H1 (cell line): Measurements from ENCODE around the gene DOCK6. TPM values are rescaled to one million over a fixed set of nuclear protein-coding genes. Genes with fewer than 3 reads are reported as not detected.

ENCODE experiments used
- CTCF ChIA-PET: fragments of 300-600 bp; sonication (Branson Sonifier 250); formaldehyde crosslinking; loops from one replicate; lab custom pipeline; 2021; ENCODE audit not compliant: partially characterized antibody; lab: Charles Lee
- POLR2A ChIA-PET: fragments of 300-600 bp; sonication (Branson Sonifier 250); formaldehyde crosslinking; loops from one replicate; lab custom pipeline; 2021; ENCODE audit warnings: inconsistent platforms; ENCODE audit not compliant: partially characterized antibody; lab: Charles Lee
- DNase-seq, 2 experiments: peaks; one replicate each; pipeline versions ENCODE4 v3.0.0 to v3.0.0-alpha.2; 2010 to 2022; ENCODE audit warnings: low spot score in 2 of 2, low read depth in 1 of 2, mixed read lengths in 1 of 2
- FAIRE-seq: peaks from 2 replicates; lab custom pipeline; 2011; peaks lifted over from hg19 to GRCh38; lab: Jason Lieb, UNC
- H2AFZ ChIP-seq: 2 replicates; pipeline ENCODE4 v1.8.1; 2012; ENCODE audit warnings: low read length, inconsistent platforms
- H2AK5ac ChIP-seq: 2 replicates; pipeline ENCODE4 v1.6.1; 2013; ENCODE audit warnings: low read depth, low read length
- H2BK120ac ChIP-seq: replicated peaks from 2 replicates; pipeline ENCODE3; 2013; ENCODE audit warnings: low read depth, low read length, inconsistent platforms
- H2BK12ac ChIP-seq: 2 replicates; pipeline ENCODE4 v1.6.1; 2013; ENCODE audit warnings: low read depth, low read length
- H2BK15ac ChIP-seq: 2 replicates; pipeline ENCODE4 v1.6.1; 2013; ENCODE audit warnings: low read length
- H2BK20ac ChIP-seq: 2 replicates; pipeline ENCODE4 v1.6.1; 2013; ENCODE audit warnings: low read length
- H2BK5ac ChIP-seq: 2 replicates; pipeline ENCODE4 v1.6.1; 2013; ENCODE audit warnings: low read depth, low read length
- H3K14ac ChIP-seq: 2 replicates; pipeline ENCODE4 v1.6.1; 2013; ENCODE audit warnings: inconsistent platforms; ENCODE audit not compliant: insufficient read length
- H3K18ac ChIP-seq: 2 replicates; pipeline ENCODE4 v1.6.1; 2013; ENCODE audit warnings: low read length; ENCODE audit errors: extremely low read depth
- H3K23ac ChIP-seq: 2 replicates; pipeline ENCODE4 v1.6.1; 2013; ENCODE audit warnings: inconsistent platforms; ENCODE audit not compliant: insufficient read length
- H3K23me2 ChIP-seq: 2 replicates; pipeline ENCODE4 v1.6.1; 2013; ENCODE audit warnings: low read depth, low read length
- H3K27ac ChIP-seq: 2 replicates; pipeline ENCODE4 v1.6.1; 2011; ENCODE audit warnings: low read depth, low read length, inconsistent platforms
- H3K27me3 ChIP-seq, 4 experiments: replicated peaks in 1 of 4; 1 replicate in 1 of 4; 2 replicates in 3 of 4; pipeline versions ENCODE4 v1.6.1 to v1.8.1; 2011 to 2013; ENCODE audit warnings: low read length in 3 of 4, mild to moderate bottlenecking in 3 of 4, inconsistent platforms in 2 of 4, mixed read lengths in 2 of 4, moderate library complexity in 1 of 4; ENCODE audit not compliant: control insufficient read depth in 3 of 4, insufficient read depth in 3 of 4; ENCODE audit errors: extremely low read depth in 1 of 4
- H3K36me3 ChIP-seq, 4 experiments: 2 replicates each; pipeline versions ENCODE4 v1.6.1 to v1.8.1; 2011 to 2013; ENCODE audit warnings: mild to moderate bottlenecking in 4 of 4, low read length in 3 of 4, moderate library complexity in 2 of 4, control low read depth in 1 of 4, inconsistent platforms in 1 of 4; ENCODE audit not compliant: insufficient read depth in 4 of 4, control insufficient read depth in 2 of 4
- H3K4ac ChIP-seq: replicated peaks from 2 replicates; pipeline ENCODE3; 2013; ENCODE audit warnings: low read length, low read depth, mixed read lengths, inconsistent platforms; ENCODE audit not compliant: insufficient read length
- H3K4me1 ChIP-seq, 4 experiments: replicated peaks in 1 of 4; 1 replicate in 1 of 4; 2 replicates in 3 of 4; pipeline versions ENCODE4 v1.6.1 to v1.8.1; 2011 to 2013; ENCODE audit warnings: low read length in 3 of 4, inconsistent platforms in 2 of 4, mixed read lengths in 1 of 4; ENCODE audit not compliant: insufficient read depth in 4 of 4, control insufficient read depth in 3 of 4
- H3K4me2 ChIP-seq, 2 experiments: 2 replicates each; pipeline versions ENCODE4 v1.6.1 to v1.8.1; 2011 to 2013; ENCODE audit warnings: low read depth in 2 of 2, low read length in 2 of 2, control low read depth in 1 of 2, inconsistent platforms in 1 of 2, mild to moderate bottlenecking in 1 of 2; ENCODE audit not compliant: insufficient read depth in 1 of 2
- H3K4me3 ChIP-seq, 4 experiments: fragments of 200-600, 300-600 bp in 1 of 4; sonication (generic), shearing (Covaris generic), sonication (Bioruptor Twin) in 1 of 4; 2 replicates each; pipeline versions ENCODE4 v1.5.1 to v1.8.1; 2011 to 2016; ENCODE audit warnings: low read length in 4 of 4, low read depth in 3 of 4, control low read depth in 2 of 4, inconsistent platforms in 2 of 4, mild to moderate bottlenecking in 2 of 4, mixed read lengths in 1 of 4, moderate library complexity in 1 of 4; ENCODE audit not compliant: insufficient read depth in 2 of 4; ENCODE audit errors: extremely low read depth in 1 of 4
- H3K56ac ChIP-seq: replicated peaks from 2 replicates; pipeline ENCODE3; 2013; ENCODE audit warnings: low read depth, mild to moderate bottlenecking, mixed read lengths, low read length, inconsistent platforms; ENCODE audit not compliant: insufficient read length
- H3K79me1 ChIP-seq: 2 replicates; pipeline ENCODE4 v1.6.1; 2013; ENCODE audit warnings: low read depth, low read length, control low read depth
- H3K79me2 ChIP-seq, 2 experiments: 2 replicates each; pipeline versions ENCODE4 v1.6.1 to v1.8.1; 2012 to 2013; ENCODE audit warnings: low read length in 2 of 2, mild to moderate bottlenecking in 2 of 2, inconsistent platforms in 1 of 2; ENCODE audit not compliant: insufficient read depth in 2 of 2, control insufficient read depth in 1 of 2
- H3K9ac ChIP-seq, 4 experiments: replicated peaks in 1 of 4; 1 replicate in 1 of 4; 2 replicates in 3 of 4; pipeline versions ENCODE4 v1.6.1 to v1.8.1; 2011 to 2013; ENCODE audit warnings: low read depth in 3 of 4, low read length in 3 of 4, control low read depth in 2 of 4, mild to moderate bottlenecking in 2 of 4, moderate library complexity in 2 of 4, inconsistent platforms in 1 of 4; ENCODE audit errors: extremely low read depth in 1 of 4
- H3K9me3 ChIP-seq, 2 experiments: 2 replicates each; pipeline versions ENCODE4 v1.6.1 to v1.8.1; 2012 to 2013; ENCODE audit warnings: mild to moderate bottlenecking in 2 of 2, moderate library complexity in 2 of 2, control low read depth in 1 of 2, inconsistent platforms in 1 of 2, low read depth in 1 of 2, low read length in 1 of 2, mixed read lengths in 1 of 2; ENCODE audit not compliant: insufficient read depth in 2 of 2
- H4K20me1 ChIP-seq, 2 experiments: replicated peaks in 1 of 2; 2 replicates each; pipeline versions ENCODE3 to v1.8.1; 2011 to 2013; ENCODE audit warnings: inconsistent platforms in 2 of 2, low read length in 2 of 2, mild to moderate bottlenecking in 1 of 2; ENCODE audit not compliant: insufficient read depth in 2 of 2, control insufficient read depth in 1 of 2
- H4K5ac ChIP-seq: 2 replicates; pipeline ENCODE4 v1.6.1; 2013; ENCODE audit warnings: low read length, low read depth, mixed read lengths, inconsistent platforms; ENCODE audit not compliant: insufficient read length
- H4K8ac ChIP-seq: 2 replicates; pipeline ENCODE4 v1.8.0; 2013; ENCODE audit warnings: mild to moderate bottlenecking, moderate library complexity, low read length, inconsistent platforms; ENCODE audit not compliant: insufficient read depth; ENCODE audit errors: extremely low read depth
- H4K91ac ChIP-seq: replicated peaks from 2 replicates; pipeline ENCODE3; 2013; ENCODE audit warnings: low read length, mixed read lengths, inconsistent platforms; ENCODE audit not compliant: insufficient read length
- BCL11A ChIP-seq, 2 experiments: IDR thresholded peaks; one replicate each; pipeline ENCODE4 v1.6.1; 2011; ENCODE audit warnings: low read depth in 2 of 2, low read length in 2 of 2, mild to moderate bottlenecking in 2 of 2
- BRCA1 ChIP-seq: IDR thresholded peaks from 2 replicates; pipeline ENCODE4 v1.6.1; 2012; ENCODE audit warnings: low read depth, low read length, improper control_type of control experiment
- CREB1 ChIP-seq: IDR thresholded peaks from 2 replicates; pipeline ENCODE4 v1.6.1; 2012; ENCODE audit warnings: inconsistent platforms
- GABPA ChIP-seq: IDR thresholded peaks from 2 replicates; pipeline ENCODE4 v1.6.1; 2011; ENCODE audit warnings: mild to moderate bottlenecking, low read length, moderate library complexity, borderline replicate concordance; ENCODE audit not compliant: insufficient read depth
- NRF1 ChIP-seq: IDR thresholded peaks from 2 replicates; pipeline ENCODE4 v1.6.1; 2011; ENCODE audit warnings: mild to moderate bottlenecking, low read depth, low read length, improper control_type of control experiment
- RXRA ChIP-seq: IDR thresholded peaks from 2 replicates; pipeline ENCODE4 v1.6.1; 2011; ENCODE audit warnings: low read depth, mild to moderate bottlenecking, low read length, moderate library complexity; ENCODE audit not compliant: insufficient read depth
- SP1 ChIP-seq: IDR thresholded peaks from 2 replicates; pipeline ENCODE4 v1.6.1; 2011; ENCODE audit warnings: low read depth, low read length
- SUZ12 ChIP-seq: fragments of 200-600 bp; sonication (generic); IDR thresholded peaks from 2 replicates; pipeline ENCODE4 v1.6.1; 2012; ENCODE audit warnings: mild to moderate bottlenecking, inconsistent platforms, low read length, moderate library complexity, mixed read lengths
- WGBS, 2 experiments: shearing (Covaris generic) in 1 of 2; methylation state at CpG; one replicate each; pipeline versions ENCODE4 v1.1.6 to v1.1.7; 2013 to 2015; ENCODE audit warnings: low lambda C conversion rate in 2 of 2, mixed read lengths in 2 of 2, inconsistent platforms in 1 of 2, low coverage in 1 of 2, missing lambda C conversion rate in 1 of 2; ENCODE audit not compliant: insufficient replicate concordance in 2 of 2, insufficient coverage in 1 of 2, insufficient read length in 1 of 2; ENCODE audit errors: extremely low coverage in 1 of 2, missing lambda C conversion rate in 1 of 2; 5-methylcytosine and 5-hydroxymethylcytosine counted together
- polyA plus RNA-seq, 7 experiments: library from polyadenylated mRNA; depleted of rRNA in 3 of 7; stranded (reverse) in 5 of 7; unstranded in 2 of 7; fragments of >200 nt in 5 of 7; fragments of 200-250 nt in 2 of 7; gene quantifications; 1 replicate in 5 of 7; 2 replicates in 1 of 7; 4 replicates in 1 of 7; pipeline versions ENCODE4 v1.2.1 to v1.2.3, GENCODE V29; 2011 to 2013; ENCODE audit warnings: missing spikeins in 2 of 7, mixed read lengths in 2 of 7
- total RNA-seq: library from RNA; stranded (reverse); fragmentation: NEBNext Ultra II Directional; extraction: Animal tissue kit (Norgen Biotek cat#: 25700); gene quantifications from 2 replicates; pipeline ENCODE4 v1.2.1, GENCODE V29; 2021
- TF ChIP-seq, protein P1 (sequence below): IDR thresholded peaks from 2 replicates; pipeline ENCODE4 v1.6.1; 2012; ENCODE audit warnings: inconsistent platforms

Gene DOCK6
- total and polyA plus RNA-seq, 2 of the 8 experiments (the other 6 are each of a cell fraction or from before 2014, with no cell fraction given), result 25.5 to 54.7 TPM

DNA sequence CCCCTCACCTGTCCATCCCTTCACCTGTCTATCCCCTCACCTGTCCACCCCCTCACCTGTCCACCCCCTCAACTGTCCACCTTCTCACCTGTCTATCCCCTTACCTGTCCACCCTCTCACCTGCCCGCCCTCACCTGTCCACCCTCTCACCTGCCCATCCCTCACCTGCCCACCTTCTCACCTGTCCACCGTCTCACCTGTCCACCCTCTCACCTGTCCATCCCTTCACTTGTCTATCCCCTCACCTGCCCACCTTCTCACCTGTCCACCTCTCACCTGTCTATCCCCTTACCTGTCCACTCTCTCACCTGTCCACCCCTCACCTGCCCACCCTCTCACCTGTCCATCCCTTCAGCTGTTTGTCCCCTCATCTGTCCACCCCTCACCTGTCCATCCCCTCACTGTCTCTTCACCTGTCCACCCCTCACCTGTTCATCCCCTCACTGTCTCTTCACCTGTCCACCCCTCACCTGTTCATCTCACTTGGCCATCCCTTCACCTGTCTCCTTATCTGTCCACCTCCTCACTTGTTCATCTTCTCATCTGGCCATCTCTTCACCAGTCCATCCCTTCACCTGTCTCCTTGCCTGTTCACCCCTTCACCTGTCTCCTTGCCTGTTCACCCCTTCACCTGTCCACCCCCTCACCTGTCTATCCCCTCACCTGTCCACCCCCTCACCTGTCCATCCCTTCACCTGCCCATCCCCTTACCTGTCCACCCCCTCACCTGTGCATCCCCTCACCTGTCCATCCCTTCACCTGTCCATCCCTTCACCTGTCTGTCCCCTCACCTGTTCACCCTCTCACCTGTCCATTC lies 52.3 kb downstream of the DOCK6 start:
- no peak overlapping the region for H2AFZ ChIP-seq
- FAIRE-seq, result no peak
- H3K23me2 ChIP-seq, result no peaks in the 10 kb centered on the region; the same call in 1 of the 2 replicates
- H3K4ac ChIP-seq, result no peak overlapping the region
- H3K79me2 ChIP-seq, result no peaks in the 10 kb centered on the region
- H3K23ac ChIP-seq, result no peak overlapping the region
- H2BK20ac ChIP-seq, result no peak overlapping the region
- no peak overlapping the region for H3K56ac ChIP-seq
- no peak overlapping the region for H4K91ac ChIP-seq
- no peak overlapping the region for H4K5ac ChIP-seq
- no peak overlapping the region for H3K4me2 ChIP-seq
- no peak overlapping the region for H3K9ac ChIP-seq
- no peak for DNase-seq
- no peak overlapping the region for H3K4me3 ChIP-seq
- WGBS, 2 experiments, result 71% methylated on average over 2 of the region's 2 CpGs; no CpG with 5 or more reads in 1 of the 2 experiments
- no peak for TF ChIP-seq BCL11A (IDR thresholded peaks at IDR 0.05; ENCODE audit: low read depth in 2 of 2, low read length in 2 of 2)
- no peak for TF ChIP-seq CREB1
- TF ChIP-seq NRF1, result no peak
- no peak for TF ChIP-seq SP1
- no peak for TF ChIP-seq BRCA1
- no peak for TF ChIP-seq SUZ12
- TF ChIP-seq GABPA, result no peak
- TF ChIP-seq, protein P1, sequence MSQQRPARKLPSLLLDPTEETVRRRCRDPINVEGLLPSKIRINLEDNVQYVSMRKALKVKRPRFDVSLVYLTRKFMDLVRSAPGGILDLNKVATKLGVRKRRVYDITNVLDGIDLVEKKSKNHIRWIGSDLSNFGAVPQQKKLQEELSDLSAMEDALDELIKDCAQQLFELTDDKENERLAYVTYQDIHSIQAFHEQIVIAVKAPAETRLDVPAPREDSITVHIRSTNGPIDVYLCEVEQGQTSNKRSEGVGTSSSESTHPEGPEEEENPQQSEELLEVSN, result no peak
- TF ChIP-seq RXRA, result no peak
- TF ChIP-seq, all 59 proteins: peak for 0
- H3K79me1 ChIP-seq, result no peaks in the 10 kb centered on the region
- H4K8ac ChIP-seq, result no peak overlapping the region
- H3K18ac ChIP-seq, result no peak overlapping the region
- H3K27ac ChIP-seq, result no peak overlapping the region
- H2AK5ac ChIP-seq, result no peak overlapping the region
- no peak overlapping the region for H2BK12ac ChIP-seq
- H3K14ac ChIP-seq, result no peak overlapping the region
- H2BK5ac ChIP-seq, result no peak overlapping the region
- CTCF ChIA-PET, result no interaction called here
- H3K9me3 ChIP-seq, result no peaks in the 10 kb centered on the region
- H4K20me1 ChIP-seq, result peaks cover 0 to 1% of the 10 kb centered on the region in 2 experiments
- POLR2A ChIA-PET, result no interaction called here
- no peaks in the 10 kb centered on the region for H3K27me3 ChIP-seq
- no peaks in the 10 kb centered on the region for H3K4me1 ChIP-seq
- no peak overlapping the region for H2BK15ac ChIP-seq
- no peak overlapping the region for H2BK120ac ChIP-seq
- H3K36me3 ChIP-seq, result peaks cover 4 to 12% (median 11%) of the 10 kb centered on the region in 4 experiments; a peak in 7 of 8 replicates
